ENCODE data around the gene SKI.

GRCh38 chr1:2312160-2312514 lies 84.0 kb downstream of the SKI start:
- TF ChIP-seq CTCF (IDR thresholded peaks at IDR 0.05; ENCODE audit: low read length): no peak
- no peak for TF ChIP-seq EZH2 (IDR thresholded peaks at IDR 0.05; ENCODE audit: borderline replicate concordance, low read length)

Data from OCI-LY1 (cell line).